Esophagus muscularis mucosa (tissue), 4 donors: ENCODE data around the gene S1PR4.

Experiments
- CTCF ChIP-seq, 3 experiments: fragments of 200-600 bp in 2 of 3; fragments of 450-650 bp in 1 of 3; sonication (generic) in 2 of 3; IDR thresholded peaks; one replicate each; pipeline ENCODE4 v1.5.1; 2017 to 2019; ENCODE audit warnings: antibody characterized with exemption in 3 of 3, mild to moderate bottlenecking in 2 of 3, moderate library complexity in 1 of 3
- EP300 ChIP-seq: sonication (generic); formaldehyde crosslinking; IDR thresholded peaks from one replicate; pipeline ENCODE4 v1.6.1; 2017; ENCODE audit warnings: antibody characterized with exemption
- POLR2A ChIP-seq: fragments of 450-650 bp; IDR thresholded peaks from one replicate; pipeline ENCODE4 v1.6.1; 2017; ENCODE audit warnings: antibody characterized with exemption, moderate library complexity, mild to moderate bottlenecking, low read depth
- POLR2AphosphoS5 ChIP-seq, 2 donors: sonication (generic); formaldehyde crosslinking; IDR thresholded peaks; one replicate each; pipeline ENCODE4 v1.6.1; 2017; ENCODE audit warnings: antibody characterized with exemption in 2 of 2

- TF ChIP-seq EP300: no peak
- no peak for TF ChIP-seq POLR2A
- TF ChIP-seq POLR2AphosphoS5 (IDR thresholded peaks at IDR 0.05): no peak
- no peak for TF ChIP-seq CTCF (IDR thresholded peaks at IDR 0.05)
These were observed 17.7 kb downstream of the S1PR4 start for GRCh38 chr19:3196064-3196932.
